ENCODE data around the gene OXCT2.
"Not testable (repeated sequence)": the region's sequence is repeated elsewhere in the genome, so short reads cannot be mapped to it uniquely, and the experiment has no call there.

The OXCT2 gene

GRCh38 chr1:39788758-39789570 lies 17.8 kb upstream of the OXCT2 start, which contains the start of gene BMP8B:
Gene BMP8B, minus strand, starts transcription at chr1:39788865. Its CDS starts 380 bp downstream, at chr1:39788485.
- DNase-seq = peak; percentile 66
- in situ Hi-C loops (cut with HindIII; ENCODE audit: low pct_ligation_motif_present, low pct_unique_long_range_greater_than_20kb, low sequenced_read_pairs) = no loop called here

- no peak for DNase-seq
- in situ Hi-C loops (cut with HindIII; ENCODE audit: low pct_ligation_motif_present, low pct_unique_long_range_greater_than_20kb, low sequenced_read_pairs) = no loop called here
These were observed 17.2 kb upstream of the OXCT2 start for GRCh38 chr1:39788426-39788757.

GRCh38 chr1:39787964-39788363 lies 16.8 kb upstream of the OXCT2 start:
- in situ Hi-C loops (cut with HindIII; ENCODE audit: low pct_ligation_motif_present, low pct_unique_long_range_greater_than_20kb, low sequenced_read_pairs) = not testable (repeated sequence)

GRCh38 chr1:39787468-39787867 lies 16.3 kb upstream of the OXCT2 start:
- in situ Hi-C loops (cut with HindIII; ENCODE audit: low pct_ligation_motif_present, low pct_unique_long_range_greater_than_20kb, low sequenced_read_pairs) = no loop called here
- no peak for DNase-seq

More at GRCh38 chr1:39787964-39788363, 16.8 kb upstream of the OXCT2 start:
- not testable (repeated sequence) for DNase-seq

GRCh38 chr1:39787108-39787375 lies 15.9 kb upstream of the OXCT2 start:
- DNase-seq; in situ Hi-C loops (cut with HindIII; ENCODE audit: low pct_ligation_motif_present, low pct_unique_long_range_greater_than_20kb, low sequenced_read_pairs): not testable (repeated sequence)

- DNase-seq; in situ Hi-C loops (cut with HindIII; ENCODE audit: low pct_ligation_motif_present, low pct_unique_long_range_greater_than_20kb, low sequenced_read_pairs): not testable (repeated sequence)
These were observed 15.4 kb upstream of the OXCT2 start for GRCh38 chr1:39786303-39787107.

GRCh38 chr1:39782685-39783084 lies 11.5 kb upstream of the OXCT2 start:
- DNase-seq; in situ Hi-C loops (cut with HindIII; ENCODE audit: low pct_ligation_motif_present, low pct_unique_long_range_greater_than_20kb, low sequenced_read_pairs): not testable (repeated sequence)

- in situ Hi-C loops (cut with HindIII; ENCODE audit: low pct_ligation_motif_present, low pct_unique_long_range_greater_than_20kb, low sequenced_read_pairs) = no loop called here
- no peak for DNase-seq
These were observed 11.0 kb upstream of the OXCT2 start for GRCh38 chr1:39782103-39782502.

- in situ Hi-C loops (cut with HindIII; ENCODE audit: low pct_ligation_motif_present, low pct_unique_long_range_greater_than_20kb, low sequenced_read_pairs) = no loop called here
- no peak for DNase-seq
These were observed 10.2 kb upstream of the OXCT2 start for GRCh38 chr1:39781349-39781715.

- in situ Hi-C loops (cut with HindIII; ENCODE audit: low pct_ligation_motif_present, low pct_unique_long_range_greater_than_20kb, low sequenced_read_pairs) = no loop called here
- no peak for DNase-seq
These were observed 8.7 kb upstream of the OXCT2 start for GRCh38 chr1:39779821-39780220.

GRCh38 chr1:39779137-39779536 lies 8.0 kb upstream of the OXCT2 start:
- DNase-seq = no peak

GRCh38 chr1:39778463-39779099 lies 7.4 kb upstream of the OXCT2 start:
- in situ Hi-C loops (cut with HindIII; ENCODE audit: low pct_ligation_motif_present, low pct_unique_long_range_greater_than_20kb, low sequenced_read_pairs); DNase-seq: not testable (repeated sequence)

More at GRCh38 chr1:39779137-39779536, 8.0 kb upstream of the OXCT2 start:
- in situ Hi-C loops (cut with HindIII; ENCODE audit: low pct_ligation_motif_present, low pct_unique_long_range_greater_than_20kb, low sequenced_read_pairs) = no loop called here

GRCh38 chr1:39777896-39778295 lies 6.7 kb upstream of the OXCT2 start:
- in situ Hi-C loops (cut with HindIII; ENCODE audit: low pct_ligation_motif_present, low pct_unique_long_range_greater_than_20kb, low sequenced_read_pairs); DNase-seq: not testable (repeated sequence)

GRCh38 chr1:39777306-39777705 lies 6.2 kb upstream of the OXCT2 start:
- no peak for DNase-seq

GRCh38 chr1:39776886-39777285 lies 5.7 kb upstream of the OXCT2 start:
- in situ Hi-C loops (cut with HindIII; ENCODE audit: low pct_ligation_motif_present, low pct_unique_long_range_greater_than_20kb, low sequenced_read_pairs) = no loop called here

More at GRCh38 chr1:39777306-39777705, 6.2 kb upstream of the OXCT2 start:
- in situ Hi-C loops (cut with HindIII; ENCODE audit: low pct_ligation_motif_present, low pct_unique_long_range_greater_than_20kb, low sequenced_read_pairs) = no loop called here

GRCh38 chr1:39776400-39776713 lies 5.2 kb upstream of the OXCT2 start:
- no peak for DNase-seq
- in situ Hi-C loops (cut with HindIII; ENCODE audit: low pct_ligation_motif_present, low pct_unique_long_range_greater_than_20kb, low sequenced_read_pairs) = no loop called here

More at GRCh38 chr1:39776886-39777285, 5.7 kb upstream of the OXCT2 start:
- DNase-seq = no peak

- DNase-seq; in situ Hi-C loops (cut with HindIII; ENCODE audit: low pct_ligation_motif_present, low pct_unique_long_range_greater_than_20kb, low sequenced_read_pairs): not testable (repeated sequence)
These were observed 4.7 kb upstream of the OXCT2 start for GRCh38 chr1:39775676-39776399.

- DNase-seq; in situ Hi-C loops (cut with HindIII; ENCODE audit: low pct_ligation_motif_present, low pct_unique_long_range_greater_than_20kb, low sequenced_read_pairs): not testable (repeated sequence)
These were observed 4.0 kb upstream of the OXCT2 start for GRCh38 chr1:39775141-39775540.
